D721Med (cell line): ENCODE results near the gene UFSP2.

ENCODE experiments used
- DNase-seq: peaks from one replicate; pipeline ENCODE4 v3.0.0; 2011; ENCODE audit warnings: low spot score; ENCODE audit not compliant: insufficient read length
- FAIRE-seq: peaks from 2 replicates; lab custom pipeline; 2011; peaks lifted over from hg19 to GRCh38; lab: Jason Lieb, UNC
- TF ChIP-seq, protein P1 (sequence below): IDR thresholded peaks from 2 replicates; pipeline ENCODE4 v1.5.1; 2012; ENCODE audit warnings: mild to moderate bottlenecking, control low read depth; ENCODE audit not compliant: insufficient read depth; ENCODE audit errors: missing control alignments

Gene UFSP2

DNA sequence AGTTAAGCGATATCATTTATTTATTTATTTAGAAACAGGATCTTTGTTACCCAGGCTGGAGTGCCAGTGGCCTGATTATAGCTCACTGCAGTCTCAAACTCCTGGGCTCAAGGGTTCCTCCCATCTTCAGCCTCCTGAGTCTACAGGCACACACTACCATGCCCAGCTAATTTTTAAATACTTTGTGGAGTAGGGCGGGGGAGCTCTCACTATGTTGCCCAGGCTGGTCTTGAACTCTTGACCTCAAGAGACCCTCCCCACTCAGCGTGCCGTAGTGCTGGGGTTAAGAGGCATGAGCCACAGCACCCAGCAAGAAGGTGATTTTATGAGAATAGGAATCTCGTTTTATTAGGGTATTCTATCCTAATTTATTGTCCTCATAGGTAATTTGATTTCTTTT is 3.9 kb upstream of the UFSP2 start:
- DNase-seq (no peak), FAIRE-seq (no peak)
- TF ChIP-seq, protein P1, sequence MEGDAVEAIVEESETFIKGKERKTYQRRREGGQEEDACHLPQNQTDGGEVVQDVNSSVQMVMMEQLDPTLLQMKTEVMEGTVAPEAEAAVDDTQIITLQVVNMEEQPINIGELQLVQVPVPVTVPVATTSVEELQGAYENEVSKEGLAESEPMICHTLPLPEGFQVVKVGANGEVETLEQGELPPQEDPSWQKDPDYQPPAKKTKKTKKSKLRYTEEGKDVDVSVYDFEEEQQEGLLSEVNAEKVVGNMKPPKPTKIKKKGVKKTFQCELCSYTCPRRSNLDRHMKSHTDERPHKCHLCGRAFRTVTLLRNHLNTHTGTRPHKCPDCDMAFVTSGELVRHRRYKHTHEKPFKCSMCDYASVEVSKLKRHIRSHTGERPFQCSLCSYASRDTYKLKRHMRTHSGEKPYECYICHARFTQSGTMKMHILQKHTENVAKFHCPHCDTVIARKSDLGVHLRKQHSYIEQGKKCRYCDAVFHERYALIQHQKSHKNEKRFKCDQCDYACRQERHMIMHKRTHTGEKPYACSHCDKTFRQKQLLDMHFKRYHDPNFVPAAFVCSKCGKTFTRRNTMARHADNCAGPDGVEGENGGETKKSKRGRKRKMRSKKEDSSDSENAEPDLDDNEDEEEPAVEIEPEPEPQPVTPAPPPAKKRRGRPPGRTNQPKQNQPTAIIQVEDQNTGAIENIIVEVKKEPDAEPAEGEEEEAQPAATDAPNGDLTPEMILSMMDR: no peak

DNA sequence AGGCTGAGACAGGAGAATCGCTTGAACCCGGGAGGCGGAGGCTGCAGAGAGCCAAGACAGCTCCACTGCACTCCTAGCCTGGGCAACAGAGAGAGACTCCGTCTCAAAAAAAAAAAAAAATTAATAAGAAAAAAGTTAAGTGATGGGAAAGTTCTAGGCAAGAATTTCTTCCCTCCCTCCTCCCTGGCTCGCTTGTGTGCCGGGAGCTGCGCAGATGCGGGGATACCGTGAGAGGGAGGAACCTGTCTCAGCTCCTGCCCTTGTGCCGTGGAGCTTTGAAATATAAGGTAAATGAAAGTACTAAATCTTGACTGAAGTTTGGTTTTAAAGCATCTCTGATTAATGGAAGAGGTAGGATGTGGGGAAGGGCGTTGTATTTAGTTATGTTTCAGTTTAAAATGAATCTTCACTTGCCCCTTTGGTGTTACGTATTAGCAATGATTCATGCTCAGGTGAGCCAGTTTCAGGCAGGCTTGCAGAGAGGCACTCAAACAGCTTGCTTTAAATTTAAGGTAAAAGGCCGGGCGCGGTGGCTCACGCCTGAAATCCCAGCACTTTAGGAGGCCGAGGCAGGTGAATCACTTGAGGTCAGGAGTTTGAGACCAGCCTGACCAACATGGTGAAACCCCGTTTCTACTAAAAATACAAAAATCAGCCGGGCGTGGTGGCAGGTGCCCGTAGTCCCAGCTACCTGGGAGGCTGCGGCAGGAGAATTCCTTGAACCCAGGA is 1.4 kb upstream of the UFSP2 start:
- TF ChIP-seq, protein P1: no peak
- FAIRE-seq (no peak), DNase-seq (no peak)

DNA sequence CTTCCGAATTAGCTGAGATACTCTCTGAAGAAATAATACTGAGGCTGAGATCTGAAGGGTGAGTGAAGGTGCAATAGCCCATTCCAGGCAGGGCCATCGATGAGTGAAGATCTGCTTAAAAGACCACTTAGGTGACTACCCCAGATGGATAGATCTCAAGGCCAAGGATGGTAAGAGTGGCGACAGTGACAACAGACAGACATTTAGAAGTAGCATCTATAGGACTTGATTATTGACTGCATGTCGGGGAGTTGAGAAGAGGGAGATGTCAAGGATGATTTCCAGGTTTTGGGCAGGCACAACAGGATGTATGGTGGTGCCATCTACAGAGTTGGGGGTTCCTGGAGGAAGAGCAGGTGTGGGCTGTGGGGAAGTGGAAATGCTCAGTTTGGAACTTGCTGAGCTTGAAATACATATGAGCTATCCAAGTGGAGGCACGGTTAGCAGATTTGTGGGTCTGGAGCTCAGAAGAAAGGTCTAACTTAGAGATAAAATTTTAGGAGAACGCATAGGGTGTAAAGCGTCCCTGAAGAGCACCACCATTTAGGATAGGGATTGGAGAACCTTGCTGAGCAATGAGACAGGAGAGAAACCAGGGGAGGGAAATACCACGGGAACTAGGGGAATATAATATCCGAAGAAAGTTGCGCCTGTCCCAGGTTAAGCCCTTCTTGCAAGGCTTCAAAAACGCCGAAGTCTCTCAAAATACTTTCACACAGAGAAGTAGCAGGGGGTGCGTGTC is 688 bp downstream of the UFSP2 start:
- TF ChIP-seq, protein P1: no peak
- FAIRE-seq (no peak), DNase-seq (no peak)

DNA sequence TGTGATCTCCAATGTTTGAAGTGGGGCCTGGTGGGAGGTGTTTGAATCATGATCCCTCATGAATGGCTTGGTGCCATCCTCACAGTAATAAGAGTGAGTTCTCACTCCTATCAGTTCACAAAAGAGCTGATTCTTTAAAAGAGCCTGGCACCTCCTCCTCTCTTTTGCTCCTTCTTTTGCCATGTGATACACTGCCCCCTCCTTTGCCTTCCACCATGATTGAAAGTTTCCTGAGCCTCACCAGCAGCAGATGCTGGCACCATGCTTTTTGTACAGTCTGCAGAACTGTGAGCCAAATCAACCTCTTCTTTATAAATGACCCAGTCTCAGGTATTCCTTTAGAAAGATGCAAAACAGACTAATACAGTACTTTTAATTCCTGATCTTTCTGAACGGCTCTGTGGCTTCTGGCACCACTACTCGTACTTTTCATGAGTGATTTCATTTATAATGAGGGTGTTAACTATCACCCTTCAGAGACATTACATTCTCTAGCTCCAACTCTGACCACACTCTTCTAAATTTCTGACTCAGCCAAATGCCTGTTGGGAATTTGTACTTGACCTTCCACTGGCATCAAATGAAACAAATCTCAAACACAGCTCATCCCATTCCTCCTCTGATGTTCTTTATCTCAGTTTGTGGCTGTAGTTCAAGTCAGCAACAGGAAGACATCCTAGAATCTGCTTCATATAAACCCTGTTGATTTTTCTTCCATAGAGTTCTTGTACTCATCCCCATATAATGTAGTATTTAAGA is 4.2 kb downstream of the UFSP2 start:
- FAIRE-seq: no peak

DNA sequence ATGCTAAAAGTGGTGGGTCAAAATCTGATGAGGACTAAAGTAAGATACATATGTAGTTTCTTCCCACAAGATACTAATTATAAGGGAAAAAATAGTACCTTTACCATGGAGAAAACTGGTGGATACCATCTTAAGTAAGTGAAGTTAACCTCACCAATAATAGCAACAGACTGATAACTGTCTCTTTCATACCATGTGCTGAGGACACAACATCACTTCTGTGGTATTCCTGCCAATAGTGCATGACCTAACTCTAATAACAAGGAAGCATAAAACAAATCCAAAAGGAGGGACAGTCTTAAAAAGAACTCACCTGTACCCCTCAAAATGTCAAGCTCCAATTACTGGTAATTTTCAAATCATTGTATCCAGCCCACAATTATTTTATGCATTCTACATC is 8.8 kb downstream of the UFSP2 start:
- TF ChIP-seq, protein P1: no peak
- FAIRE-seq (no peak), DNase-seq (no peak)

More for the DNA sequence above, 4.2 kb downstream of the UFSP2 start:
- TF ChIP-seq, protein P1: no peak
- no peak for DNase-seq

DNA sequence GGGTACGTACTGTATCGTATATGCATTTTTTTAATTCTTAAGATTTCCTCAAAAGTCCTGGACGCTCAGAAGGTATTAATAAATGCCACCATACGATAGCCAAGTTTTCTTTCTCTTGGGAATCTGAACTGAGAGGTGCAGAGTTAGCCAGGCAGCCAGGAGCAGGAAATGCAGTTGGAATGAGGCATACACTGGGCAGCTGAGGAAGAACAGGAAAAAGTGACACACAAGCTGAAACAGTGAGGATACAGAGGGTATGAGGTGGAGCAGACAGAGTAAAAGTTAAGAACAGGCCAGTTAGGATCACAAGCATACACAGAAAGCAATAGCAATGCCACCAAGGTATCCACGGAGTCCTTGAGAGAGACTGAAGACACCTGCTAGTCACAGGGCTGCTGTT is 13.4 kb downstream of the UFSP2 start:
- TF ChIP-seq, protein P1: no peak
- FAIRE-seq: no peak
- DNase-seq: no peak
